GM21619 (cell line): ENCODE measurements around the gene IPO8.
A peak's percentile ranks its signal among the peaks of the same experiment; 100 is the strongest.
"Not testable (repeated sequence)": the region's sequence is repeated elsewhere in the genome, so short reads cannot be mapped to it uniquely, and the experiment has no call there.

ENCODE experiments used
- ATAC-seq: cut with Tn5 transposase; IDR thresholded peaks from one replicate; pipeline ENCODE4 v1.9.1; 2021; ENCODE audit not compliant: unreplicated experiment

IPO8 gene

DNA sequence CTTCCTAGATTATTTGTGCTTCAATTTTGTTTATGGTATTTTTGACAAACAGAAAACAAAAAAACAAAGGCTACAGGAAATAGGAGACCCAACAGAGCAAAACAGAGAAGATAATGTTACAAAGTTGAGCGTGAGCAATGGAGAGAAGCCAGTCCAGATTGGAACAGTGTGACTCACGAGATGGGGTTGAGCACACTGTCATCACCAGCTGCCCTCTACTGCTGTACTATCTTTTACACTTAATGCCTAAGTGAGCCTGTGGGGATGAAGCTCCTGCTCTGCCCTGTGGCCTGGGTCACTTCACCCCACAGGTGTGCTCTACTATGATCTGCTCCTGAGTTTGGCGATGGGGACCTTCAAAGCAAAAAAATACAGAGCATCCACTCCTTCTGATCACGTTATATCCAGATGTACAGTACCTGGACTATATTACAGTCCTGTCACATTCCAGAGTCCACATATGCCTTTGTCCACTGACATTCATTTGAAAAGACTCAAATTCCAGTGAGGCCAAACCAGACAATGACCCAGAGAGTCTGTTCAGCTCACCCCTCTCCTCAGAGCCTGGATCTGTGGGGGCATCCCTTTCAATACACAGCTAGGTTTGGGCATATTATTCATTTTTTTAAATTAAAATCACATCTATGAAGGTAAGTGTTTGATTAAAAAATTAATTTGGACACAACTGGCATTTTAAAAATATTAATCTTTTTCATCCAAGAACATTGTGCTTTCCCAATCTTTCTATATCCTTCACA, 4.4 kb downstream of the IPO8 start:
- ATAC-seq: no peak

DNA sequence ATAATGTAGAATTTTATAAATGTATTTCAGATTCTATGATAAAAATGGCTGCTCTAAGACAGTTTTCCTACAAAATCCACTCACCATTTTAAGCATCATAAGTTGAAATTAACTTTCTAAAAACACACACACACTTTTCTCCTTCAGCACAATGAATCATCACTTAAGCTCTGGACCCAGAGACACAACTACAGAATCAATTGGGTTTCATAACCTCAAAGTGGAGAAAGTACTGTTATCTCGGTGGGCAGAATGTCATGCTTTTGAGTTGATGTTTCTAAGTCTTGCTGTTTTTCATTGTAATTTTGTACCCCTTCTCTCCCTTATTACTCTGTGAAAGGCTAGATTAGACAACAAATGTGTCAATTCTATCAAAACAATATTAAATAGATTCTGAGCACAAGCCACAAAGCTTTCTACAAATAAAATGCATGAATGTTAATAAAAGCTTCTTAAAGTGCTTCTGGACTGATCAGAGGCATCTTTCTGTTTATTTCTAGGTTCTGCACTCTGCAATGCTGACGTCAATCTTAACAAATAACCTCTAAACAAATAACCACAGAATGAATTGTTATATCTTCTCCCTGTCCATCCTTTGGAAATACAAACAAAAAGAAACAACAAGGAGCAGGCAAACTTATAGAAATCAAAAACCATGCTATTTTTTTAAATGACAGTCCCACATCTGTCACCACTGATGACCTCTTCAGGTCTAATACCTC, 8.2 kb downstream of the IPO8 start:
- no peak for ATAC-seq

DNA sequence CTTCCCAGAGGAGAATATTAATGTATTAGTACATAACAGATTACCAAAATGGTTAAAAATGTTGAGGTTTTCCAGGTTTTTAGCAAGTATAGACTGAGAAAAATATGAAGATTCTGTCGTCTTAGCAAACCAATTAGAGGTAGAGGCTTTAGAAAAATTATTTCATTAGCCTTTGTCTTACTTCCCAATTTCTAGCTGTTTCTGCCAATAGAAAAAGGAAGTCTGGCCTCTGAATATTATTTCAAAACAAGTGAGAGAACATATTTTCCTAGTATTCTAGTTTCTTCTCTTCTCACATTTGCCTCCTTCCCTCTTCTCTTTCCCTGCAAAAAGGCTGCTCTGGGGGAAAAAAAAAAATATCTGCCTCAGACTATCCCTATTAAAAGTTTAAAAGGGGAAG, 16.4 kb downstream of the IPO8 start:
- no peak for ATAC-seq

DNA sequence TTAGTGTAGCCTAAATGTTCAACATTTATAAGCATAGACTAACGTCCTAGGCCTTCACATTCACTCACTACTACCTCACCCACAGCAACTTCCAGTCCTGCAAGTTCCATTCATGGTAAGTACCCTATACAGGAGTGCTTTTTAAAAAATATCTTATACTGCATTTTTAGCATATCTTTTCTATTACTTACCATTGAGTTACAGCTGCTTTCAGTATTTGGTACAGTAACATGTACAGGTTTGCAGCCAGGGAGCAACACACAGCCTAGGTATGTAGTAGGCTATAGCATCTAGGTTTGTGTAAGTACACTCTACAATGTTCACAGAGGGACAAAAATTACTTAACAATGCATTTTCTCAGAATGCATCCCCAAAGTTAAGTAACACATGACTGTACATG, 17.4 kb downstream of the IPO8 start:
- no peak for ATAC-seq

DNA sequence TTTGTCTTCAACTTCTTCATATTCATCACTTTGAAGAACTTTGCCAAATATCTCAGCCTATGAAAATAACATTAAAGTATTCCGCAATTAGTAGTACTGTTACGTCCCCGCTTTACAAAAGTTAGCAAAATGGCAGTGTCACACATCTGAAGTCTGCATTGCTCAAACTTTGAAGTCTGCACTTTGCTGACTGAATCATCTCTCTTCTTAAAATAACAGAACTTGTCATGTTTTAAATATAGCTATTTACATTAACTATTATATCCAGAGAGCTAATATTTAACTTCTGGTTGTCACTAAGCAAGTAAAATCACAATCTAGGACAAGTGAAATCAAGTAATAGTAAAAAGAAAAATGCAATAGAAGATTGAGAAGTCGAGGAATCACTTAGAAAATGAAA, 34.5 kb downstream of the IPO8 start:
- no peak for ATAC-seq

DNA sequence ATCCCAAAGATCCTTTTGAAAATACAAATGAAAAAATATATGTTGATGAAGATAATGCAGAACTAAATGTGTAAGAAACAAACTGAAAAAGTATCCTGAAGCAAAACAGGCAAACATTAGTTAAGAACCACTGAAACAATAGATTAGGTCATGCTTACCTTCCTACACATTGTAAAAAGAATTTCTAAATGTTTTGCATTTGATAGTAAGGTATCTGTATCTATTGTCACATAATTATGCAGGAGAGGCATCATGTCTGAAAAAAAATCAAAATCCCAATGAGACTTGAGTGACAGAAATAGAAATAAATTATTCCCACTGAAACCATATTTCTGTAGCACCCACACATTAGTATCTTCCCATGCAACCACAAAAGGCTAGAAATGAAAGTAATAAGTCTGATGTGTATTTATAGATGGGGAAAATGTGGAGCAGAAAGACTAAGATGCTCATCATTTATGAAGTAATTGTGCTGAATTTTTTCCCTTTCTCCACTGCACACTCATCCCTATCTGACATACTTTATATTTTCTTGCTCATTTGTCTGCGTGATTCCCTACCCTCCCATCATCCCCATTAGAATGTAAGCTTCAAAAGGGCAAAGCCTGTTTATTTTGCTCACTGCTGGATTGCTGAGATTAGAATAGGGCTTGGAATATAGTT, 43.5 kb downstream of the IPO8 start:
- no peak for ATAC-seq

DNA sequence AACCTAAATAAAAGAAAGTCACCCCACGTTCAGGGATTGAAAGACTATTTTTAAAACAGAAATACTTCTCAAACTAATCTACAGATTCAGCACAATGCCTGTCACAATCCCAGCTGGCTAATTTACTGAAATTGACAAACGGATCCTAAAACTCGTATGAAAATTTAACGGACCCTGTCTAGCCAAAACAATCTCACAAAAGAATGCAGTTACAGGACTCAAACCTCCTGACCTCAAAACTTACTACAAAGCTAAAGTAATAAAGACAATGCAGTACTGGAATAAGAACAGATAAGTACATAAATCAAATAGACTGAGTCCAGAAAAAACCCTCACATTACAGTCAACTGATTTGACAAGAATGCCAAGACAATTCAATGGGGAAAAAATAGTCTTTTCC, 48.8 kb downstream of the IPO8 start:
- ATAC-seq: no peak

DNA sequence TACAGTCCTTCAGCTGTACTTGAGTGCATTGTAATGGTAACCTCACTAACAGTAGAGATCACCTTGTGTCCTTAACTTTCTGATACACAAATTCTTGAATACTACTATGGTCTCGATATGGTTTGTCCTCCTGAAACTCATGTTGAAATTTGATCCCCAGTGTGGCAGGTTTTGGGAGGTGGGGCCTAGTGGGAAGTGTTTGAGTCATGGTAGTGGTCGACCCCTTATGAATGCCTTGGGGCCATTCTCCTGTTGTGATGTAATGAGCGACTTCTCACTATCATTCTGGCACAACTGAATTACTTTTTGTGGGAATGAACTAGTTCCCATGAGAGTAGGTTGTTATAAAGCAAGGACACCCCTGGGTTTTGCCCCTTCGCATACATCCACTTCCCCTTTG, 52.3 kb downstream of the IPO8 start:
- no peak for ATAC-seq

DNA sequence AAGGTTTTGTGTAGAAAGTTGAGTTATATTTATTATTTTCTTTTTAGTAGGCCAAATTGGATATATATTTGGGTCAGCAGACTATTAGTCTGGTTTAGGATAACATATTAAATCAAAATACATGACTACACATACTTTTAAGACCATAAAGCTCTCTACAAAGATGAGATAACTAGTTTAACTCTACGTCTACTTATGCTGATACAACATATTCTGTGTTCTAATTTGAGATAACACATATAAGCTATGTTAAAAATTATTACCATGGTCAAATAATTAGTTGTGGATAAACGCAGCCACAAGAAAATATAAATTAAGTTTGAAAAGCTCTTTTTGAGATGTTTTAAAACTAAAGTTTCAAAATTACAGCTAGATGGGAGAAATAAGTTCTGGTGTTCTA, 55.3 kb downstream of the IPO8 start:
- no peak for ATAC-seq

DNA sequence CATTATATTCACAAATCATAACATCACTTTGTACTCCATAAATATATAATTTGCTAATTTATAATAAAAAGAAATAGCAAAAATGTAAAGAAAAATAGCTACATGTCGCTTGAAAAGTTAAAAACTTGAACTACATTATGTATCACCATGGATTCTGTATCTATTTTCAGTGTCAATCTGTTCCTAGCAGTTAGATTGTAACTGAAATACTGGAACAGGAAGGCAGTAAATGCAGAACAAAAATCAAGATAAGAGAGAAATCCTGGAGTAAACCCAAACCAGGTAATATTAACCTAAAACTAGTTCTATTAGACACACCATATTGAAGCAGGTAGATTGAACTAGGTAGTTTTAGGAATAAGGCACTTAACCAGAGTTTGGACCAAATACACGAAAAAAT, 60.3 kb downstream of the IPO8 start:
- no peak for ATAC-seq

DNA sequence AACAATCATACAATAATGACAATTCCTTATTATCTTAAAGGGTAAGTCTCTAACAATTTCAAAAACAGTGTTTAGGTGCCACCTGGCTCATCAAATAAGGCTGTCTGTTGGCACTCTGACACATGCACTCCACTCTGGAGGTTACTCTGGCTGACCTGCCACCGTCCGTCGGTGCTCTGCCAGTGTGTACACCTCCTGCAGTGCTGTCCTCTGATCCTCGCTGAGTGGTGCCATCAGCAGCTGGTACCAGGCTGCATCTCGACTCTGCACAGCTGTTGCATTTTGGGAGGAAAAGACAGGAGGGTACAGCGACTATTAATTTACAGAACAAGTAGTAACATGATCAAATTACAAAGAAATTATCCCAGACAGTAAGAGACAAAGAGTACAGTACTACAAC, 63.9 kb downstream of the IPO8 start:
- no peak for ATAC-seq

DNA sequence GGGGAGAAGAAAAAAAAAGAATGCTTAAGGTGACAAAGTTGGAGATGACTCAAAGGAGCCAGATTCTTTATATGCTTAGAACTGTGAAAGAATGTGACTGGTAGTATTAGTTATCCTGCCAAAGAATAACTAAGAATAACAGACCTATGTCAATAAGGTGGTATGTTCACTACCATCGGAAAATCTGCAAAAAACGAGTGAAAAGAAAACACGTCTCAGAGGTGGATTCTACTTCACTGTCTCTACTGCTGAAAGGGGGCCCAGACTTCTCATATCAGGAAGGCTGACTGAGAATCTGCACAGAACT, 64.7 kb downstream of the IPO8 start:
- ATAC-seq: no peak

DNA sequence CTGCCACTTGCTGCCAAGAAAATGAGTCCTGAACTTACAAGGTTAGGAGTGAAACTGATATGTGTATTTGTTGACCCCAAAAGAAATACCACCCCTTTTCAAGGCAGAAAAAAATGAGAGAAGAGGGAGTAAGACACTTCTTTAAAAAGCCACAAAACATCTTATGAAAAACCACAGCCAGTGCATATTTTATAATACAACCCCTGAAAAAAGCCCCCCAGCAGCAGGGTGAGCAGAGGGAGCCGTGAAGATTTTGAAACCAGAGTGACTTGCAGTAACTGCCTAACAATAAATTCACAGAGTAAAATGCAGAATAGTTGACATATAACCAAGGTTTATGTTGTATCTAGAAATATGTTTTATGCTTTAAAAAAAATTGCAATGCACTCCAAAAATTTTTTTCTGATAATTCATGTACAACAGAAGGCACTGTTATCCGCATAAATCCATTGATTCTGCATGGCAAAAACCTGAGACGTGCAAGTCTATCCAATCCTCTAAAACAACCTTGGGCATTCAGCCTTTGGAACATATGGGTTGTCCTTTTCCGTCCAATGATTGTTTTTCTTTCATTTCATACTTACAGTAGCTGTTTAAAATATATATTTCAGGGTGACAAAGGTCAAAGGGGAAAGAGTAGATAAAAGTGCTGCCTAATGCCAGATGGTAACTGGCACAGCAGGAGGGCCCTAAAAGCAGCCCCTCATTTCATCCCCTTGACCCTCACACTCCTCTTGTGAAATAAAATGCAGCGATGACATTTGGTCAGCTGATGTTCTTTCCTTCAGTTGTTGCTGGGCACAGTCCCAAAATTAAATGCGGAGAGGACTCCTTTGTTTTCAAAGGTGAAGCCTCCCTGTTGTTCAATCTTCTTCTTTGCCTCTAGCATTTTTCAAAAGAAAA, 65.3 kb downstream of the IPO8 start:
- no peak for ATAC-seq

DNA sequence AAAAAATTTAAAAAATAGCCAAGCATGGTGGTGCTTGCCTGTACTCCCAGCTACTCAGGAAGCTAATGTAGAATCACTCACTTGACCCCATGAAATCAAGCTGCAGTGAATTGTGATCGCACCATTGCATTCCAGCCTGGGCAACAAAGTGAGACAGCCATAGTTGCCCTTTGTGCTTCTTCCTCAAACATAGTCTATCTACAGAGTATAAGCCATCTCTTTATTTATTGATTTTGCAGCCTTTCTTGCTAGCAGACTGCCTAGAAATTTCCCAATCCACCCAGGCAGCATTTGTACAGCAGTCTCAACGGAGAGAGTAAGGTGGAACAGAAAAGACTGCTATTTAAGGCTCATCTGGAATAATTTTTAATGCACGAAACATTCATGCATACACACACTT, 68.8 kb downstream of the IPO8 start:
- no peak for ATAC-seq

DNA sequence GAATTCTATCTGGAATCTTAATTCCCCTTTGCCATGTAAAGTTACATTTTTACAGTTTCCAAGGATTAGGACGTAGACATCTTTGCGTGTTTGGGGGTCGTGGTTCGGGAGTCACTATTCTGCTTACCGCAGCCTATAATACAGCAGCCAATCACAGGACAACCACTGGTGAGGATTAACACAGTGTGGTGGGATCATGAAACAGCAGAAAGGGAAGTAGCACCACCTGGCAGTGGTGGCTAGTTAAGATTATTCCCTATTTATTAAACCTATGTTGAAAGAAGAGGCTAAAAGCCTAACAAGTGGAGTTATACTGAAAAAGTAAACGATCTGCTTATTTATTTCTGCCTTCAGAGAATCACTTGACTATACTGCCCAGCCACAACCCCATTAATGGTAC, 71.7 kb downstream of the IPO8 start:
- no peak for ATAC-seq

DNA sequence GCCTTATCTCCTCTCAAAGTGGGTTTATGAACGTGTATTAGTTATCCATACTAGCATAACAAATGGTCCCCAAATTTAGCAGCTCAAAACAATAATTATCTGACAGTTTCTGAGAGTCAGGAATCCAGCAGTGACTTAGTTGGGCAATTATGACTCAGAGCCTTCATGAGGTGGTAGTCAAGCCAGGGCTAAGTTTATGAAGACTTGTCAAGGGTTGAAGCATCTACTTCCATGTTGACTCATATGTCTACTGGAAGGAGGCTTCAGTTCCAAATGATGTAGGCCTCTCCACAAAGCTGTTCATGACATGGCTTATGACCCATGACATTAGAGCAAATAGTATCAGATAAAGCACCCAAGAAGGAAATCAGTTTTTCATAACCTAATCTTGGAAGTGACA, 73.2 kb downstream of the IPO8 start:
- ATAC-seq: peak; percentile 93

DNA sequence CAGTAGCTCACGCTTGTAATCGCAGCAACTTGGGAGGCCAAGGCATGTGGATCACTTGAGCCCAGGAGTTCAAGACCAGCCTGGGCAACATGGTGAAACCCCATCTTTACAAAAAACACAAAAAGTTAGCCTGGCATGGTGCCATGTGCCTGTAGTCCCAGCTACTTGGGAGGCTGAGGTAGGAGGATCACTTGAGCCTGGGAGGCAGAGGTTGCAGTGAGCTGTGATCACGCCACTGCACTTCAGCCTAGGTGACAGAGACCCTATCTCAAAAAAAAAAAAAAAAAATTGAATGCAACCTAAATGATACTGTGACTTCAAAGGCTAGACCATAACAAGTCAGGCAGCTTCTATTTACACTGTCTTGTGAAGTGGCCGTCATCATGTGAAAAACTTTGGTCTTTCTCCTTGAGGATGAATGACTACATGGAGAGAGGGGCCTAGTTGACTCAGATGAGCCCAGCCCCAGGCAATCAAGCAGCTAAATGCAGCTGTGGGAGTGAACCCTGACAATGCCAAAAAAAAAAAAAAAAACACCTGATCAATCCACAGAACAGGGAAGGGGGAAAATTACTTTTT, 73.9 kb downstream of the IPO8 start:
- ATAC-seq: not testable (repeated sequence)

DNA sequence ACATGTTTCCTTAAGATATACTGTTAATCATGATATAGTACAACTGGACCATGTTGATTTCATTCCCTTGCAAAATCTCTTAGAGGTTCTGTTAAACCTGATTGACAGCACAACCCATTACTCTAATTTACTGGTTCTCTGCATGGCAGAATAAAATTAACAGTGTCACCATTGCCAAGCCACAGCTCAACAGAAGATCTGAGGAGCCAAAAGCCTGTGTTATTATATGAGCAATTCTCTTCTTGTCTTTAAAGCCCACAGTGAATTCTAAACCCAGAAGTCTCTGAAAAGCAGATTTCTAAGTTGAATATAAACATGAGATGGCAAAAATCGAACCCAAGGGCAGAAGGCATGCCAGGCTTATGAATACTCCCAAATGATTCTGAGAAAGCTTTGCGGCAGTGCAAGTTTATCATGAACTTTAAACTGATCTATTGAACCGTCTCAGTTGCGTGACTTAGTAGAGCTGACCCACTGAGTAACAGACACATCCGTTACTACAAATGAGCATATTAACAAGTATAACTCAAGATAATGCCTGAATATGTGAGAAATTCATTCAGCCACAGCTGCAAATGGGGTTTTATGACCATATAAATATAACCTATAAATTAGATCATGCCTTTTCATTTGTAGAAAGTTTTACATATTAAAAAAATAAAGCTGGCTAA, 78.2 kb downstream of the IPO8 start:
- no peak for ATAC-seq

DNA sequence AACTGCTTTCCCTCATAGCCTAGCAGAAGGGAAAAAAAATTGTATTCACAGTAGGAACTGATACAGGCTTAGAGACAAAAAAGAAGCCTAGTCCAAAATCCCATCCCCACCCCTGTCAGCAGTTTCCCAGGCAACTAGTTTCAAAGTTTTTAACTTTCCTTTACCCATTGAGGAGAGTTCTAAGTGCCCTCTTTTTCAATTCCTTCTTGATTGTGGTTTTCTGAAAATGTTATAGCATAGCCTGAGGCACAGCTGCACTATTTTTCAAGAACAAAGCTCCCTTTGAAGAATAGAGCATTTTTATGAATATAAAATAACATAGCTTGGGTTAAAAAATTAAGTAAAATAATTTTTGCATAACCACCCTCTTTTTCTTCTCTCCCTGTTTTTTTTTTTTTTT, 81.6 kb downstream of the IPO8 start:
- ATAC-seq: no peak

DNA sequence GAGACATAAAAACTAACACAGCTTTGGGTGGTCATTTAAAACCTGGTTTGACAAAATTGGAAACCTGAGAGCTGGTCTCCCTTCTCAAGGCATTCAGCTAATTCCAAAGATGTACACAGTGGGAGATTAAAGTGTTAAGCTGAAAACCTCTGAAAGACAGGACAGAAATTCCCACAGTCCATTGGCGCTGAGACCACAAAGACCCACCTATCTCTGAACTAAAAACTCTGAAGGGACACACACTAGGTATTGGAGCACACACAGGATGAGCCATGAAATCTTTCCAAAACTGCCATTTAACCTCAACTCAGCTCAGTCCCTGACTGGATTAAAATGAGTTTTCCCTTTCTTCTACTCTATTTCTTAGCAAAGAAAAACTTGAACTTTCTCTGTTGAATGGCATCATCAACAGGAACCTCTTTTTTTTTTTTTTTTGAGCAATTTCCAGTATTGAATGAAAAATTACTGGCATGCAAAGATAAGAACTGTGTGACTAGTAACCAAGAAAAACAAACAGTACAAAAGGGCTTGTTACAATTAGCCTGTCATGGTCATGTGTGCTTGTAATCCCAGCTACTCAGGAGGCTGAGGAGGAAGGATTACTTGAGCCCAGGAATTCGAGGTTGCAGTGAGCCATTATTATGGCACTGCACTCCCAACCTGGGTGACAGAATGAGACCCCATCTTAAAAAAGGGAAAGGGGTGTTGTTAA, 82.4 kb downstream of the IPO8 start:
- ATAC-seq: no peak
